Body of pancreas (tissue), 4 donors: ENCODE data around the gene CLCNKB. TPM values are rescaled to one million over a fixed set of nuclear protein-coding genes. Genes with fewer than 3 reads are reported as not detected.
A peak's percentile ranks its signal among the peaks of the same experiment; 100 is the strongest.

Experiments
- ATAC-seq: fragments of 150-250 bp; one replicate; pipeline ENCODE4 v1.9.1; 2016
- DNase-seq, 4 donors: peaks; one replicate each; pipeline ENCODE4 v3.0.0-alpha.2; 2019
- H3K27ac ChIP-seq, 4 donors: fragments of 200-600 bp; sonication (generic); 1 replicate in 3 of 4; 2 replicates in 1 of 4; pipeline versions ENCODE4 v1.5.1 to v1.6.1; 2016 to 2019; ENCODE audit warnings: mild to moderate bottlenecking in 1 of 4, mixed read lengths in 1 of 4, moderate library complexity in 1 of 4
- H3K27me3 ChIP-seq, 2 donors: fragments of 200-600 bp; sonication (generic); one replicate each; pipeline ENCODE4 v1.6.0; 2016; ENCODE audit warnings: mild to moderate bottlenecking in 1 of 2
- H3K36me3 ChIP-seq, 2 donors: fragments of 200-600 bp; sonication (generic); replicated peaks in 1 of 2; 2 replicates each; pipeline ENCODE4 v1.5.1; 2016; ENCODE audit warnings: low read depth in 2 of 2; ENCODE audit not compliant: insufficient read depth in 1 of 2
- H3K4me1 ChIP-seq: fragments of 200-600 bp; sonication (generic); one replicate; pipeline ENCODE4 v1.6.0; 2016
- H3K4me3 ChIP-seq, 2 donors: fragments of 200-600 bp; sonication (generic); 1 replicate in 1 of 2; 2 replicates in 1 of 2; pipeline ENCODE4 v1.5.1; 2016 to 2019
- H3K9me3 ChIP-seq, 3 donors: fragments of 200-600 bp; sonication (generic); 1 replicate in 2 of 3; 2 replicates in 1 of 3; pipeline ENCODE4 v1.5.1; 2016
- CTCF ChIP-seq, 7 experiments: fragments of 450-650 bp in 4 of 7; fragments of 200-600 bp in 3 of 7; sonication (generic) in 3 of 7; IDR thresholded peaks; one replicate each; pipeline ENCODE4 v1.5.1; 2016 to 2019; ENCODE audit warnings: antibody characterized with exemption in 7 of 7
- POLR2A ChIP-seq, 3 donors: fragments of 450-650 bp; IDR thresholded peaks; one replicate each; pipeline ENCODE4 v1.6.1; 2016; ENCODE audit warnings: antibody characterized with exemption in 3 of 3, mild to moderate bottlenecking in 2 of 3
- WGBS, 2 donors: methylation state at CpG; one replicate each; pipeline ENCODE4 v1.1.5; 2017; 5-methylcytosine and 5-hydroxymethylcytosine counted together
- intact Hi-C: fragments of 100-400 bp; cut with DNase I; formaldehyde crosslinking; loops from one replicate; pipeline ENCODE4 v1.15.1; 2023
- total RNA-seq, 2 donors: library from RNA; depleted of rRNA; stranded (reverse); fragments of >200 nt; gene quantifications; one replicate each; pipeline ENCODE4 v1.1.0, GENCODE V29; 2016

The CLCNKB gene
- total RNA-seq: 1 to 10 TPM in 1 of 2 donors, not detected in 1; 1.3 TPM

DNA sequence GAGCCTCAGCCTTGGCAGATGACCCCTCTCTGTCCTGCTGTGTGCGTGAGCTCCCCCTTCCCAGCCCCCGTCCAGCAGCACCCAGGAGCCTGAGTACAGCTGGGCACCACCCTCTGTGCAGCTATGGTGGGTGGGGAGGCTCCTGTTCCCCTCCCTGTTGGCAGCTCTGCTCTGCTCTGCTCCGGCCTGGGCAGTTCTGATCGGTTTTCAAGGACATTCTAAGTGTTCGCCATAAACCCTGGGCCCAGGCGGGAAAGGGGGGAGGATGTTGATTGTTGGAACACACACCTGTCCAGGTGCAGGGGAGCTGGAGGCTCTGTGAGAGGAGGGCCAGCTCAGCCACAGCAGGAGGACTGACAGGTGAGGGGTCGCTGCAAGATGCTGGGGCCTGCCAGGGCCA is at the start of gene CLCNKB:
Gene CLCNKB (plus strand): TSS at position 262 of the 400 bp plus-strand sequence. CDS start 711 bp downstream, outside the sequence.
- H3K9me3 ChIP-seq: no peaks in the 10 kb centered on the region

GRCh38 chr1:15994081-15994480 is 49.5 kb upstream of the CLCNKB start:
- 88% methylated on average over 10 of the region's 10 CpGs; no CpG with 5 or more reads in 1 of the 2 donors for WGBS, 2 donors
- Histone ChIP-seq H3K4me1 (peaks cover 4% of the 10 kb centered on the region), H3K4me3 (no peak overlapping the region), H3K9me3 (no peaks in the 10 kb centered on the region), H3K36me3 (no peaks in the 10 kb centered on the region), H3K27me3 (no peaks in the 10 kb centered on the region), H3K27ac (no peak overlapping the region)
- DNase-seq (no peak), ATAC-seq (no peak)
- TF ChIP-seq CTCF (IDR thresholded peaks at IDR 0.05): no peak
- intact Hi-C loops: loop anchor here (10.0 kb wide), 1 partner anchor 179 kb away; no protein-coding TSS in a partner anchor

More for the DNA sequence above, at the start of gene CLCNKB:
- DNase-seq: peak; percentile 67 to 85 (median 82)
- 13 to 29% methylated on average over 2 to 6 of the region's 7 CpGs for WGBS, 2 donors
- TF ChIP-seq POLR2A (IDR thresholded peaks at IDR 0.05) (no peak), CTCF (IDR thresholded peaks at IDR 0.05) (no peak)
- no peaks in the 10 kb centered on the region for H3K36me3 ChIP-seq
- no peaks in the 10 kb centered on the region for H3K27me3 ChIP-seq
- peaks cover 21% of the 10 kb centered on the region for H3K4me1 ChIP-seq
- peak within 1 kb of the TSS in 2 of 4 donors; percentile 43 to 62 for H3K27ac ChIP-seq
- no peak within 1 kb of the TSS for H3K4me3 ChIP-seq
- intact Hi-C loops: no loop called here
- peak; percentile 86 for ATAC-seq

DNA sequence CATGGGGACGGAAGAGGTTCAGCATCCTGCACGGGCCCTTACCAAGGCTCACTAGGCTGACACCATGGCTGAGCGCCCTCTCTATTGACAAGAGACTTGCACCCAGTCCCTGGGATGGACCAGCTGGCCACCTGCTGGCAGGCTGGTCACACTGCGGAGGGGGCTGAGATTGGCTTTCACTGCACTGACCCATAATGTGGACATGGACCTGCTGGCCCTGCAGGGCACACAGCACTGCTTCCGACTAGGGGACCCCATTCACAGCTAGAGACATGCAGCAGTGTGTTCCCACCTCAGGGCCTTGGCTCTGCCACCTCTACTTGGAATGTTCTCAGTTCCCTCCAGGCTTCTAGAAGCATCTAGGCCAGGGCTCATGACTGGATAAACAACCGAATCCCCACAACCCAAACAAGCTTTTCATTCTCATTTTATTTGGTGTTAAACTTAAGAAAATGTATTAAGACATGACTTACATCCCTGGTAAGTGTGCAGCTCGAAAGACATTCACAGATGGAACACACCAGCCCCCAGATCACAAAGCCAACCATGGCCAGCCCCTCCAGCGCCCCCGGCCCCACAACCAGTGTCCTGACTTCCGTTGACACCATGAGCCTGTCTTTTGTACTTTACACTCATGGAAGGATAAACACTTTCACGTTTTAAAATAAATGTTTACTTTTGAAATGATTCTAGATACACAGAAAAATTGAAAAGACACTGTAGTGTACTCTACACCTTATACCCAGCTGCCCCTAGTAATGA is 48.8 kb upstream of the CLCNKB start:
- ATAC-seq: peak; percentile 72
- H3K4me1 ChIP-seq: peaks cover 1% of the 10 kb centered on the region

DNA sequence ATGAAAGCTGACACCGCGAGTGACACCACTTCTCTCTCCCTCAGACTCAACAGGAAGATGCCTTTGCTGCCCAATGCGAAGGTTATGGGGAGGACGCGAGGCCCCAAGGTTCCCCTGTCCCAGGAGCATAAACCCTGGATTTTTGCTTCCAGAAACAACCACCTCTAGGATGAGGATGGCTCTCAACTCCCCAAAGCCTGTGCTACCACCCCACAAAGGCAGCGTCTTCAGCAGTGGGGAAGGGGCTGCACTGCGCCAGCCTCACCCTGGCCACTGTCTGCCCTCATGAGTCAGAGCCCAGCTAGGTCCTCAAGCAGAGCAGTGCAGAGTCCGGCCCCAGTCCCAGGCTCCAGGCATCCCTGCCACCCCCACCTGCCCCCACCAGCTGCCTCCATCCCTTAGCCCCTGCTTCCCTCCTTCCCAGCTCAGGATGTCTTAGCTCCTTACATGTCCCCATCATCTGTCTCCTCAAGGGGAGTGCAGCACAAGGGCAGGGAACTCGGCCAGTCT is 46.5 kb upstream of the CLCNKB start:
- WGBS, 2 donors: 68 to 88% methylated on average over 3 to 9 of the region's 9 CpGs
- no peaks in the 10 kb centered on the region for H3K36me3 ChIP-seq
- no peaks in the 10 kb centered on the region for H3K4me1 ChIP-seq
- no peak overlapping the region for H3K27ac ChIP-seq
- no peaks in the 10 kb centered on the region for H3K27me3 ChIP-seq
- intact Hi-C loops: loop anchor here (10.0 kb wide), 1 partner anchor 182 kb away; no protein-coding TSS in a partner anchor
- H3K9me3 ChIP-seq: no peaks in the 10 kb centered on the region
- ATAC-seq (no peak), DNase-seq (no peak)
- no peak overlapping the region for H3K4me3 ChIP-seq
- no peak for TF ChIP-seq CTCF (IDR thresholded peaks at IDR 0.05)
- no peak for TF ChIP-seq POLR2A (IDR thresholded peaks at IDR 0.05)

More for the DNA sequence above, 48.8 kb upstream of the CLCNKB start:
- no peaks in the 10 kb centered on the region for H3K9me3 ChIP-seq
- DNase-seq: peak; percentile 62 to 75 (median 66)
- H3K4me3 ChIP-seq: no peak overlapping the region
- intact Hi-C loops: loop anchor here (10.0 kb wide), 1 partner anchor 180 kb away; no protein-coding TSS in a partner anchor
- WGBS, 2 donors: 59 to 68% methylated on average over 6 to 11 of the region's 11 CpGs
- H3K36me3 ChIP-seq: no peaks in the 10 kb centered on the region
- H3K27me3 ChIP-seq: no peaks in the 10 kb centered on the region
- no peak overlapping the region for H3K27ac ChIP-seq
- TF ChIP-seq CTCF (IDR thresholded peaks at IDR 0.05) (peak; percentile 50 to 88 (median 66)), POLR2A (IDR thresholded peaks at IDR 0.05) (no peak)
